Neural cell (in vitro differentiated cells): ENCODE measurements around the gene FCHSD2. TPM values are rescaled to one million over a fixed set of nuclear protein-coding genes. Genes with fewer than 3 reads are reported as not detected.

Experiments used
- H2AFZ ChIP-seq: fragments of 200-600, 300-800 bp; sonication (generic), shearing (Covaris generic); 2 replicates; pipeline ENCODE4 v1.6.0; 2014; ENCODE audit warnings: low read depth, mild to moderate bottlenecking, antibody characterized with exemption, low read length, moderate library complexity
- H3F3A ChIP-seq: fragments of 200-600 bp; shearing (Covaris generic); 2 replicates; pipeline ENCODE4 v1.6.1; 2016; ENCODE audit warnings: mild to moderate bottlenecking, moderate library complexity, mixed read lengths, antibody characterized with exemption, low read length; ENCODE audit not compliant: insufficient read depth, poor library complexity, severe bottlenecking
- H3K27ac ChIP-seq: fragments of 200-600, 300-800 bp; sonication (generic), shearing (Covaris generic); 2 replicates; pipeline ENCODE4 v1.5.1; 2014; ENCODE audit warnings: mild to moderate bottlenecking, low read length, moderate library complexity
- H3K27me3 ChIP-seq: fragments of 300-800, 200-600 bp; sonication (generic), shearing (Covaris generic); 2 replicates; pipeline ENCODE4 v1.6.0; 2014; ENCODE audit warnings: mild to moderate bottlenecking, low read depth, low read length, moderate library complexity; ENCODE audit not compliant: insufficient read depth
- H3K36me3 ChIP-seq: fragments of 300-800, 200-600 bp; sonication (generic), shearing (Covaris generic); 2 replicates; pipeline ENCODE4 v1.5.1; 2014; ENCODE audit warnings: mild to moderate bottlenecking, antibody characterized with exemption, low read length, moderate library complexity; ENCODE audit not compliant: insufficient read depth
- H3K4me2 ChIP-seq: fragments of 300-800, 200-600 bp; sonication (generic), shearing (Covaris generic); 2 replicates; pipeline ENCODE4 v1.6.0; 2014; ENCODE audit warnings: mild to moderate bottlenecking, low read length
- H3K4me3 ChIP-seq: fragments of 300-800, 200-600 bp; sonication (generic), shearing (Covaris generic); 2 replicates; pipeline ENCODE4 v1.5.1; 2014; ENCODE audit warnings: mild to moderate bottlenecking, low read length, moderate library complexity
- H3K79me2 ChIP-seq: fragments of 200-600 bp; shearing (Covaris generic); replicated peaks from 2 replicates; pipeline ENCODE4 v1.6.0; 2014; ENCODE audit warnings: mild to moderate bottlenecking, low read length, moderate library complexity; ENCODE audit not compliant: insufficient read depth
- H3K9ac ChIP-seq: fragments of 300-800, 200-600 bp; sonication (generic), shearing (Covaris generic); 2 replicates; pipeline ENCODE4 v1.6.1; 2016; ENCODE audit warnings: mild to moderate bottlenecking, low read length, mixed read lengths
- H3K9me2 ChIP-seq: fragments of 200-600 bp; shearing (Covaris generic); 2 replicates; pipeline ENCODE4 v1.6.1; 2016; ENCODE audit warnings: mild to moderate bottlenecking, low read length, mixed read lengths; ENCODE audit not compliant: insufficient read depth
- H3K9me3 ChIP-seq: fragments of 200-600, 300-800 bp; sonication (generic), shearing (Covaris generic); 2 replicates; pipeline ENCODE4 v1.6.1; 2016; ENCODE audit warnings: mild to moderate bottlenecking, mixed run types, low read length, moderate library complexity, mixed read lengths
- H4K20me1 ChIP-seq: fragments of 200-600 bp; shearing (Covaris generic); 2 replicates; pipeline ENCODE4 v1.6.1; 2016; ENCODE audit warnings: mild to moderate bottlenecking, mixed run types; ENCODE audit not compliant: insufficient read depth
- CTCF ChIP-seq: fragments of 450-650 bp; IDR thresholded peaks from 2 replicates; pipeline ENCODE4 v1.5.1; 2014; ENCODE audit warnings: antibody characterized with exemption, mild to moderate bottlenecking, moderate library complexity; ENCODE audit not compliant: poor library complexity, severe bottlenecking
- EP300 ChIP-seq: fragments of 450-650 bp; conservative IDR thresholded peaks from 2 replicates; pipeline ENCODE4 v1.6.1; 2014; ENCODE audit warnings: antibody characterized with exemption, mild to moderate bottlenecking, moderate library complexity; ENCODE audit not compliant: poor library complexity, severe bottlenecking
- EZH2 ChIP-seq: fragments of 200-600, 300-800 bp; shearing (Covaris generic), sonication (generic); IDR thresholded peaks from 2 replicates; pipeline ENCODE4 v1.6.1; 2014; ENCODE audit warnings: antibody characterized with exemption, low read length, borderline replicate concordance, mild to moderate bottlenecking; ENCODE audit not compliant: insufficient read depth, poor library complexity, severe bottlenecking
- MXI1 ChIP-seq: fragments of 450-650 bp; conservative IDR thresholded peaks from 2 replicates; pipeline ENCODE4 v1.6.1; 2014; ENCODE audit warnings: antibody characterized with exemption, mild to moderate bottlenecking; ENCODE audit not compliant: poor library complexity, severe bottlenecking
- POLR2AphosphoS5 ChIP-seq: IDR thresholded peaks from 2 replicates; pipeline ENCODE4 v1.6.1; 2012
- RAD21 ChIP-seq: fragments of 450-650 bp; conservative IDR thresholded peaks from 2 replicates; pipeline ENCODE4 v1.6.1; 2014; ENCODE audit warnings: antibody characterized with exemption, mild to moderate bottlenecking, moderate library complexity
- SMC3 ChIP-seq: fragments of 450-650 bp; conservative IDR thresholded peaks from 2 replicates; pipeline ENCODE4 v1.6.1; 2014; ENCODE audit warnings: antibody characterized with exemption, mild to moderate bottlenecking, moderate library complexity; ENCODE audit not compliant: poor library complexity
- TAF1 ChIP-seq: IDR thresholded peaks from 2 replicates; pipeline ENCODE4 v1.6.1; 2012; ENCODE audit warnings: low read depth
- polyA plus RNA-seq: library from polyadenylated mRNA; depleted of rRNA; stranded (reverse); fragments of >200 nt; gene quantifications from 2 replicates; pipeline ENCODE4 v1.2.3, GENCODE V29; 2014
- TF ChIP-seq, protein P1 (sequence below): IDR thresholded peaks from 2 replicates; pipeline ENCODE4 v1.6.1; 2012; ENCODE audit warnings: borderline replicate concordance

FCHSD2 gene
- polyA plus RNA-seq, 1 donor from 2014 or later = 40.8 TPM

GRCh38 chr11:73129198-73129597 lies 12.9 kb downstream of the FCHSD2 start:
- Histone ChIP-seq H3F3A (no peaks in the 10 kb centered on the region), H3K36me3 (no peaks in the 10 kb centered on the region), H4K20me1 (no peaks in the 10 kb centered on the region), H2AFZ (no peak overlapping the region), H3K4me3 (no peak overlapping the region), H3K27me3 (no peaks in the 10 kb centered on the region), H3K9me3 (no peaks in the 10 kb centered on the region), H3K79me2 (peaks cover 9% of the 10 kb centered on the region), H3K9me2 (no peaks in the 10 kb centered on the region), H3K4me2 (no peak overlapping the region), H3K27ac (no peak overlapping the region), H3K9ac (no peak overlapping the region)
- TF ChIP-seq MXI1 (no peak), EZH2 (no peak), RAD21 (no peak), POLR2AphosphoS5 (no peak), CTCF (no peak), TAF1 (no peak), EP300 (no peak), SMC3 (no peak)
- TF ChIP-seq, protein P1, sequence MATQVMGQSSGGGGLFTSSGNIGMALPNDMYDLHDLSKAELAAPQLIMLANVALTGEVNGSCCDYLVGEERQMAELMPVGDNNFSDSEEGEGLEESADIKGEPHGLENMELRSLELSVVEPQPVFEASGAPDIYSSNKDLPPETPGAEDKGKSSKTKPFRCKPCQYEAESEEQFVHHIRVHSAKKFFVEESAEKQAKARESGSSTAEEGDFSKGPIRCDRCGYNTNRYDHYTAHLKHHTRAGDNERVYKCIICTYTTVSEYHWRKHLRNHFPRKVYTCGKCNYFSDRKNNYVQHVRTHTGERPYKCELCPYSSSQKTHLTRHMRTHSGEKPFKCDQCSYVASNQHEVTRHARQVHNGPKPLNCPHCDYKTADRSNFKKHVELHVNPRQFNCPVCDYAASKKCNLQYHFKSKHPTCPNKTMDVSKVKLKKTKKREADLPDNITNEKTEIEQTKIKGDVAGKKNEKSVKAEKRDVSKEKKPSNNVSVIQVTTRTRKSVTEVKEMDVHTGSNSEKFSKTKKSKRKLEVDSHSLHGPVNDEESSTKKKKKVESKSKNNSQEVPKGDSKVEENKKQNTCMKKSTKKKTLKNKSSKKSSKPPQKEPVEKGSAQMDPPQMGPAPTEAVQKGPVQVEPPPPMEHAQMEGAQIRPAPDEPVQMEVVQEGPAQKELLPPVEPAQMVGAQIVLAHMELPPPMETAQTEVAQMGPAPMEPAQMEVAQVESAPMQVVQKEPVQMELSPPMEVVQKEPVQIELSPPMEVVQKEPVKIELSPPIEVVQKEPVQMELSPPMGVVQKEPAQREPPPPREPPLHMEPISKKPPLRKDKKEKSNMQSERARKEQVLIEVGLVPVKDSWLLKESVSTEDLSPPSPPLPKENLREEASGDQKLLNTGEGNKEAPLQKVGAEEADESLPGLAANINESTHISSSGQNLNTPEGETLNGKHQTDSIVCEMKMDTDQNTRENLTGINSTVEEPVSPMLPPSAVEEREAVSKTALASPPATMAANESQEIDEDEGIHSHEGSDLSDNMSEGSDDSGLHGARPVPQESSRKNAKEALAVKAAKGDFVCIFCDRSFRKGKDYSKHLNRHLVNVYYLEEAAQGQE = no peak

DNA sequence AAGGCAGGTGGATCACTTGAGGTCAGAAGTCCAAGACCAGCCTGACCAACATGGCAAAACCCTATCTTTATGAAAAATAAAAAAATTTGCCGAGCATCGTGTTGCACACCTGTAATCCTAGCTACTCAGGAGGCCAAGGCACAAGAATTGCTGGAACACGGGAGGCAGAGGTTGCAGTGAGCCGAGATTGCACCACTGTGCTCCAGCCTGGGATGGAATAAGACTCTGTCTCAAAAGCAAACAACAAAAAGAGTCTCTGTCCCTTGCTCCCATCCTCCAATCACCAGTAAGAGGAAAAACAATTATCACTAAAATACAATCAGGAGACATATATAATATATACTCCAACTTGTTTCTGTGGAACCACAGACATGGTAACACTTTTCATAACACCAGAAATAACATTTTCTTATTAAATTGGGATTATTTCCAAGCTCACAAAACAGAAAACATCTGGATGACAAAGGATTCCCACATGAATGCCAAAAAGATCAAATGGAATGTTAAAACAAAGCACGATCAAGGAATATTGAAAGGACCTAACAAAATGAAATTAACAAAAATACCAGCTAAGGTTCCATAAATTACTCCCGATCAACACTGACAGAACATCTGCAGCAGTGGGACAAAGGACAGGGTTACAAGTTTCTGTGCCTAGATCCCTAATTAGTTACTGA lies 15.2 kb downstream of the FCHSD2 start:
- Histone ChIP-seq H4K20me1 (no peaks in the 10 kb centered on the region), H3K27ac (no peak overlapping the region), H3K9ac (no peak overlapping the region), H3K9me3 (no peaks in the 10 kb centered on the region), H3K9me2 (no peaks in the 10 kb centered on the region), H3K27me3 (no peaks in the 10 kb centered on the region), H3K36me3 (no peaks in the 10 kb centered on the region), H2AFZ (no peak overlapping the region), H3F3A (no peaks in the 10 kb centered on the region), H3K79me2 (peaks cover 15% of the 10 kb centered on the region), H3K4me3 (no peak overlapping the region), H3K4me2 (no peak overlapping the region)
- TF ChIP-seq POLR2AphosphoS5 (no peak), TAF1 (no peak), CTCF (no peak), EP300 (no peak), SMC3 (no peak), EZH2 (no peak), MXI1 (no peak), RAD21 (no peak)
- TF ChIP-seq, protein P1 = no peak
